Testis (tissue), 2 donors: ENCODE measurements around the gene MDM4.

Experiments
- POLR2A ChIP-seq: fragments of 450-650 bp; IDR thresholded peaks from one replicate; pipeline ENCODE4 v1.6.1; 2017; ENCODE audit warnings: antibody characterized with exemption, mild to moderate bottlenecking, moderate library complexity
- TF ChIP-seq, protein P1 (sequence below), 3 experiments: fragments of 450-650 bp in 2 of 3; fragments of 200-600 bp in 1 of 3; sonication (generic) in 1 of 3; IDR thresholded peaks; one replicate each; pipeline ENCODE4 v1.5.1; 2016 to 2019; ENCODE audit warnings: antibody characterized with exemption in 3 of 3, mild to moderate bottlenecking in 2 of 3, moderate library complexity in 1 of 3

DNA sequence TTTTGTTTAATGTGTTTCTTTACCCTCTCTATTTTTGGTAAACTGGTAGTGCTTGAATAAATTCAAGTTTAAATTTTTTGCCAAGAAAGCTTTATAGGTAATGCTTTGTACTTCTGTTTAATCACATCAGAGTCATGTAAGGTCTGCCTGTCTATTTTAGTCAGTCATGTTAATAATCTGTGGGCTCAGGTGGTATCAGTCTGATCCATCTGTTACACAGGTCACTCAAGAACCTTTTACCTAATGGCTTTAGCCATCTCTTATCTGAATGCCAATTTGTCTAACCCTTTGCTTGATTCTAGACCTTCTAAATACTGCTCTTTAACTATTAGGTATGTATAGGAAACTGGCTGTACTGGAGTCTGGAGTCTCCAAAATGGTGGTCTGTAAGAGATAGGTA, 16.6 kb downstream of the MDM4 start:
- TF ChIP-seq, protein P1, sequence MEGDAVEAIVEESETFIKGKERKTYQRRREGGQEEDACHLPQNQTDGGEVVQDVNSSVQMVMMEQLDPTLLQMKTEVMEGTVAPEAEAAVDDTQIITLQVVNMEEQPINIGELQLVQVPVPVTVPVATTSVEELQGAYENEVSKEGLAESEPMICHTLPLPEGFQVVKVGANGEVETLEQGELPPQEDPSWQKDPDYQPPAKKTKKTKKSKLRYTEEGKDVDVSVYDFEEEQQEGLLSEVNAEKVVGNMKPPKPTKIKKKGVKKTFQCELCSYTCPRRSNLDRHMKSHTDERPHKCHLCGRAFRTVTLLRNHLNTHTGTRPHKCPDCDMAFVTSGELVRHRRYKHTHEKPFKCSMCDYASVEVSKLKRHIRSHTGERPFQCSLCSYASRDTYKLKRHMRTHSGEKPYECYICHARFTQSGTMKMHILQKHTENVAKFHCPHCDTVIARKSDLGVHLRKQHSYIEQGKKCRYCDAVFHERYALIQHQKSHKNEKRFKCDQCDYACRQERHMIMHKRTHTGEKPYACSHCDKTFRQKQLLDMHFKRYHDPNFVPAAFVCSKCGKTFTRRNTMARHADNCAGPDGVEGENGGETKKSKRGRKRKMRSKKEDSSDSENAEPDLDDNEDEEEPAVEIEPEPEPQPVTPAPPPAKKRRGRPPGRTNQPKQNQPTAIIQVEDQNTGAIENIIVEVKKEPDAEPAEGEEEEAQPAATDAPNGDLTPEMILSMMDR (IDR thresholded peaks at IDR 0.05), result no peak
- no peak for TF ChIP-seq POLR2A
